ENCODE measurements around the gene HIRIP3. TPM values are rescaled to one million over a fixed set of nuclear protein-coding genes. Genes with fewer than 3 reads are reported as not detected.
A peak's percentile ranks its signal among the peaks of the same experiment; 100 is the strongest.

HIRIP3 gene, protein sequence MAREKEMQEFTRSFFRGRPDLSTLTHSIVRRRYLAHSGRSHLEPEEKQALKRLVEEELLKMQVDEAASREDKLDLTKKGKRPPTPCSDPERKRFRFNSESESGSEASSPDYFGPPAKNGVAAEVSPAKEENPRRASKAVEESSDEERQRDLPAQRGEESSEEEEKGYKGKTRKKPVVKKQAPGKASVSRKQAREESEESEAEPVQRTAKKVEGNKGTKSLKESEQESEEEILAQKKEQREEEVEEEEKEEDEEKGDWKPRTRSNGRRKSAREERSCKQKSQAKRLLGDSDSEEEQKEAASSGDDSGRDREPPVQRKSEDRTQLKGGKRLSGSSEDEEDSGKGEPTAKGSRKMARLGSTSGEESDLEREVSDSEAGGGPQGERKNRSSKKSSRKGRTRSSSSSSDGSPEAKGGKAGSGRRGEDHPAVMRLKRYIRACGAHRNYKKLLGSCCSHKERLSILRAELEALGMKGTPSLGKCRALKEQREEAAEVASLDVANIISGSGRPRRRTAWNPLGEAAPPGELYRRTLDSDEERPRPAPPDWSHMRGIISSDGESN
- 5.0 and 5.8 TPM in 2 replicates for total RNA-seq (2012; rRNA removed)
- 10.5 and 13.7 TPM in 2 replicates for polyA plus RNA-seq (2012; rRNA removed)
- 10.9 and 18.2 TPM in 2 replicates for polyA plus RNA-seq (2012; cell fraction: cytosol; rRNA removed)
- polyA plus RNA-seq (2012; cell fraction: nucleus; rRNA removed; ENCODE audit: low replicate concordance): 4.6 and 5.7 TPM in 2 replicates
- Bru-seq, nascent RNA: percentile 58 among the genes with signal in this experiment
- percentile 54 among the genes with signal in this experiment for BruChase-seq, experiment 1, labeled RNA remaining after a 6-hour chase
- BruChase-seq, experiment 2, labeled RNA remaining after a 2-hour chase: percentile 54 among the genes with signal in this experiment
- long read RNA-seq, transcript HIRIP3-201 (7 exons, 3,388 nt): major isoform, 14 of 18 reads
- long read RNA-seq, partial matches to known transcripts: 1 of 18 reads
- long read RNA-seq, other reads (novel, unspliced or antisense): 1 of 18 reads

- Histone ChIP-seq H3K4ac (ENCODE audit: low read depth, low read length) (peak within 1 kb of the TSS; percentile 99), H4K8ac (ENCODE audit: low read depth in 2 of 2, low read length in 2 of 2) (peak within 1 kb of the TSS; percentile 93 to 100), H2AFZ (replicated peaks; ENCODE audit: low read length, poor library complexity) (peak within 1 kb of the TSS; percentile 99), H3K14ac (replicated peaks; ENCODE audit: low read depth, low read length) (peak within 1 kb of the TSS; percentile 99), H3K27me3 (ENCODE audit: control insufficient read depth, insufficient read depth, low read length) (no peaks in the 10 kb centered on the region), H3K9ac (ENCODE audit: low read depth, low read length) (peak within 1 kb of the TSS; percentile 85), H3K56ac (ENCODE audit: extremely low read depth, insufficient read depth, low read length) (peak within 1 kb of the TSS; percentile 100), H2AK9ac (replicated peaks; ENCODE audit: low read depth, low read length, poor library complexity) (peak within 1 kb of the TSS; percentile 98), H3K18ac (ENCODE audit: low read depth, low read length) (peak within 1 kb of the TSS; percentile 32), H2BK20ac (ENCODE audit: low read depth, low read length) (peak within 1 kb of the TSS; percentile 37; the same call in 1 of the 2 replicates), H4K5ac (ENCODE audit: low read depth, low read length) (peak within 1 kb of the TSS; percentile 69), H3K9me3 (ENCODE audit: control insufficient read depth, insufficient read depth, low read length) (no peaks in the 10 kb centered on the region), H3K79me1 (ENCODE audit: low read depth in 1 of 2, low read length in 2 of 2) (peaks cover 16 to 48% of the 10 kb centered on the region in 2 experiments; a peak in 3 of 4 replicates), H2BK120ac (ENCODE audit: low read depth, low read length) (peak within 1 kb of the TSS; percentile 88), H4K20me1 (ENCODE audit: insufficient read depth, low read length) (no peaks in the 10 kb centered on the region), H2AK5ac (ENCODE audit: low read depth, low read length) (peak within 1 kb of the TSS; percentile 97), H4K91ac (ENCODE audit: insufficient read depth, low read depth, low read length) (peak within 1 kb of the TSS; percentile 99), H3K4me3 (ENCODE audit: insufficient read depth, low read depth, low read length) (peak within 1 kb of the TSS; percentile 65), H3K4me2 (ENCODE audit: low read depth, low read length) (peak within 1 kb of the TSS; percentile 95), H3K4me1 (ENCODE audit: control insufficient read depth, insufficient read depth, low read length) (peaks cover 8% of the 10 kb centered on the region), H3K36me3 (ENCODE audit: control insufficient read depth, insufficient read depth, low read length) (peaks cover 17% of the 10 kb centered on the region), H3K27ac (ENCODE audit: insufficient read depth, low read length) (peak within 1 kb of the TSS; percentile 79), H3K9me1 (ENCODE audit: insufficient read depth, low read length) (peaks cover 7% of the 10 kb centered on the region; the same call in 1 of the 2 replicates), H2BK5ac (ENCODE audit: low read depth, low read length, poor library complexity, severe bottlenecking) (peak within 1 kb of the TSS; percentile 82), H2BK15ac (ENCODE audit: low read depth, low read length) (peak within 1 kb of the TSS; percentile 90; the same call in 1 of the 3 replicates), H3K23ac (ENCODE audit: low read depth, low read length) (peak within 1 kb of the TSS; percentile 98)
- ChIA-PET POLR2A (ENCODE audit: unreplicated experiment) (interaction anchor here (0.6 kb wide), 1 partner anchor 10 kb away, joined by 5 read pairs; no protein-coding TSS in a partner anchor), CTCF (interaction anchor here (1.7 kb wide), 1 partner anchor 180 kb away, joined by 4 read pairs; the partner anchor contains the start of gene PAGR1)
- BruUV-seq (replicated peaks): TSS peak; percentile 70
- intact Hi-C loops (cut with micrococcal nuclease) (loop anchor here (2.0 to 5.0 kb wide), 2 partner anchors 68 to 133 kb away; partner anchors contain the start of genes CDIPT and KCTD13), in situ Hi-C loops (cut with MboI; ENCODE audit: low sequenced_read_pairs) (no loop called here), dilution Hi-C loops (cut with HindIII; ENCODE audit: low sequenced_read_pairs, unreplicated experiment) (no loop called here)
- WGBS, 2 experiments (ENCODE audit: extremely low coverage in 2 of 2, insufficient read length in 1 of 2): 3% methylated on average over 36 of the region's 53 CpGs; no CpG with 5 or more reads in 1 of the 2 experiments
- TF ChIP-seq SMC3 (IDR thresholded peaks at IDR 0.05; ENCODE audit: low read depth, low read length): no peak
- TF ChIP-seq, protein P1, sequence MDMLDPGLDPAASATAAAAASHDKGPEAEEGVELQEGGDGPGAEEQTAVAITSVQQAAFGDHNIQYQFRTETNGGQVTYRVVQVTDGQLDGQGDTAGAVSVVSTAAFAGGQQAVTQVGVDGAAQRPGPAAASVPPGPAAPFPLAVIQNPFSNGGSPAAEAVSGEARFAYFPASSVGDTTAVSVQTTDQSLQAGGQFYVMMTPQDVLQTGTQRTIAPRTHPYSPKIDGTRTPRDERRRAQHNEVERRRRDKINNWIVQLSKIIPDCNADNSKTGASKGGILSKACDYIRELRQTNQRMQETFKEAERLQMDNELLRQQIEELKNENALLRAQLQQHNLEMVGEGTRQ (IDR thresholded peaks at IDR 0.05; ENCODE audit: low read depth, low read length): peak; percentile 59; the same call in 1 of the 2 replicates
- TF ChIP-seq MXI1 (IDR thresholded peaks at IDR 0.05; ENCODE audit: borderline replicate concordance, low read depth, low read length): peak; percentile 98
- peak; percentile 67 for ATAC-seq (ENCODE audit: low read depth)
- DNase-seq: peak; percentile 64
Measured at GRCh38 chr16:29995324-29995910, at the start of gene HIRIP3. TSS of gene HIRIP3 (minus strand) at chr16:29995617. CDS start at chr16:29995605, 12 bp downstream.
